NCI-H128 (cell line): ENCODE results near the gene BRAT1.

ENCODE experiments used
- DNase-seq: peaks from one replicate; lab custom pipeline; 2025; ENCODE audit not compliant: unreplicated experiment; lab: John Stamatoyannopoulos, UW

Gene BRAT1

GRCh38 chr7:2514473-2515423 lies 40.6 kb downstream of the BRAT1 start:
- no peak for DNase-seq

- no peak for DNase-seq
Measured at GRCh38 chr7:2513702-2514101, 41.6 kb downstream of the BRAT1 start.

- no peak for DNase-seq
Measured at GRCh38 chr7:2512713-2513112, 42.6 kb downstream of the BRAT1 start.

GRCh38 chr7:2512179-2512661 lies 43.1 kb downstream of the BRAT1 start:
- no peak for DNase-seq

- no peak for DNase-seq
Measured at GRCh38 chr7:2511769-2512168, 43.6 kb downstream of the BRAT1 start.

- DNase-seq: no peak
Measured at GRCh38 chr7:2510909-2511768, 44.2 kb downstream of the BRAT1 start.

GRCh38 chr7:2510130-2510776 lies 45.1 kb downstream of the BRAT1 start:
- DNase-seq: no peak

- no peak for DNase-seq
Measured at GRCh38 chr7:2509298-2509906, 45.9 kb downstream of the BRAT1 start.

GRCh38 chr7:2508327-2509215 lies 46.8 kb downstream of the BRAT1 start:
- no peak for DNase-seq

GRCh38 chr7:2507917-2508306 lies 47.4 kb downstream of the BRAT1 start:
- no peak for DNase-seq

GRCh38 chr7:2507208-2507916 lies 48.0 kb downstream of the BRAT1 start:
- DNase-seq: no peak

GRCh38 chr7:2505401-2505800 lies 49.9 kb downstream of the BRAT1 start:
- no peak for DNase-seq

- DNase-seq: no peak
Measured at GRCh38 chr7:2504889-2505375, 50.4 kb downstream of the BRAT1 start.

GRCh38 chr7:2504128-2504888 lies 51.0 kb downstream of the BRAT1 start:
- no peak for DNase-seq

- DNase-seq: no peak
Measured at GRCh38 chr7:2503056-2503941, 52.0 kb downstream of the BRAT1 start.

- DNase-seq: no peak
Measured at GRCh38 chr7:2502647-2502966, 52.7 kb downstream of the BRAT1 start.

- DNase-seq: no peak
Measured at GRCh38 chr7:2501947-2502646, 53.2 kb downstream of the BRAT1 start.
